Measurements from ENCODE around the gene WASF2.
A peak's percentile ranks its signal among the peaks of the same experiment; 100 is the strongest.
"Not testable (repeated sequence)": the region's sequence is repeated elsewhere in the genome, so short reads cannot be mapped to it uniquely, and the experiment has no call there.

The WASF2 gene

DNA sequence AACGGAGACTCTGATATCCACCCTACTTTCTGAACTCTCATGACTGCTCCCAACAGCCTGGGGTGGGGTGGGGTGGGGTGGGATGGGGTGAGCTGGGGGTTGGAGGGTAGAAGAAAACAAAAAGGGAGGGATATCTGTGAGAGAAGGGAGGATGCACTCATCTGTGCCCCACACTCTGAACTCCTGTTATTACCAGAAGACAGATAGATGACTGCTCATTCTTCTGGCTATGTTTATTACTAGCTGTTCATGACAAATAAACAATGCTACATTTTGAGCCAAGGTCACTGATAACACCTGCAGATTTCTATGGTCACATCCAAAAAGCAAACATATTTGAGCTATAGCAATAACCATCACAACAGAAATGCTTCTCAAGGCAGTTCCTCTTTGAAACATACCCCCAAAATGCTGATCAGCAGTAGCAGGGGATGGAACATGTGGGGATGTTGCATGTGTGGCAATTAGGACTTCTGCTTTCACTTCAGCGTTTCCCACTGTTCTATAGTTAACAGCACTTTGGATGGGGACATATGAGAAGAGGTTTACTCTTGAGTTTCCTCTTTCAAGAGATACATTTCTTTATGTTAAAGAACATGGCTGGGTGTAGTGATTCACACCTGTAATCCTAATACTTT lies 54.3 kb downstream of the WASF2 start:
- Histone ChIP-seq H3K27ac (peak overlapping the region in 20 of 21 experiments; percentile 25 to 83 (median 73)), H3K4me3 (no peak overlapping the region)

DNA sequence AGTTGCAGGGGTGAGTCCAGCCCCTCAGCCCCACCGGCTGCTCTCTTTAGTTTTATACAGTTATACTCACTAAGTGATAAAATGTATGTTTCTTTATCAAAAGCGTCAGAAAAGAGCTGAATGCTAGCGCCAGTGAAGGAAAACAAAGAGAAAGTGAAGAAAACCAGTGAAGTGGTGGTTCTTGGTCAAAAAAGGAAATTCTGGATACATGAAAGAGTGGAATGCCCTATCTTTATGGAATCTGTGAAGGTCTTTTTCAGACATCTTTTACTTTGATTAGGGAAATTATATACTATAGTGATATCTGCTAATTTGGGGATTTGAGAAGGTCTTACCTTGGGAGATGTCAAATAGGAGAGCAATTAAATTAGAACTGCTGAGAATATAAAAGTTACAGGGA lies 56.3 kb downstream of the WASF2 start:
- peak overlapping the region in 10 of 21 experiments; percentile 26 to 83 (median 70) for H3K27ac ChIP-seq

DNA sequence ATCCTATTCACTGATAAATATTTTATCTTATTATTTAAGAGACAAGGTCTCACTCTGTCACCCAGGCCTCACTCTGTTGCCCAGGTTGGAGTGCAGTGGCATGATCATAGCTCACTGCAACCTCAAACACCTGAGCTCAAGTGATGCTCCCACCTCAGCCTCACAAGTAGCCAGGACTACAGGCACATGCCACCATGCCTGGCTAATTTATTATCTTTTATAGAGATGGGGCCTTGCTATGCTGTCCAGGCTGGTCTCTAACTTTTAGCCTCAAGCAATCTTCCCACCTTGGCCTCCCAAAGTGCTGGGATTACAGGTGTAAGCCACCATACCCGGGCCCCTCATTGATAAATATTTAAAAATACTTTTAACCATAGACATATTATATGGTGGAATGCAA lies 57.2 kb downstream of the WASF2 start:
- H3K27ac ChIP-seq, result peak overlapping the region in 6 of 21 experiments; percentile 0 to 83 (median 42)
- H3K4me3 ChIP-seq, result not testable (repeated sequence)

More for the DNA sequence above, 56.3 kb downstream of the WASF2 start:
- H3K4me3 ChIP-seq, result no peak overlapping the region

DNA sequence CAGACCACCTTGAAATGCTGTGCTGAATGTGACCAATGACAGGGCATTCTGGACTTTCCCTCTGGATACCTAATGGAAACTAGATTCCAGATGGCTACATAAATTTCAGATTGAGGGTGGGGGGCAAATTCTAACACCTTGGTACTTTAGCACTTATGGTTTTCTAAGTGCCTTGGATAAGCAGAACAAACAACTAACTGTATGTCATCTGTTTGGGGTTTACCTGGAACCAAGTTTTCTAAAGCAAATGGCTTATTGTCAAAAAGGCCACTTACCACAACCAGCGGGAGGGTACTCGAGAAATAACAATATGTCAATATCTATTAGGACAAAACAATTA lies 58.4 kb downstream of the WASF2 start:
- no peak overlapping the region for H3K4me3 ChIP-seq
- H3K27ac ChIP-seq, result peak overlapping the region in 18 of 21 experiments; percentile 7 to 87 (median 64)

DNA sequence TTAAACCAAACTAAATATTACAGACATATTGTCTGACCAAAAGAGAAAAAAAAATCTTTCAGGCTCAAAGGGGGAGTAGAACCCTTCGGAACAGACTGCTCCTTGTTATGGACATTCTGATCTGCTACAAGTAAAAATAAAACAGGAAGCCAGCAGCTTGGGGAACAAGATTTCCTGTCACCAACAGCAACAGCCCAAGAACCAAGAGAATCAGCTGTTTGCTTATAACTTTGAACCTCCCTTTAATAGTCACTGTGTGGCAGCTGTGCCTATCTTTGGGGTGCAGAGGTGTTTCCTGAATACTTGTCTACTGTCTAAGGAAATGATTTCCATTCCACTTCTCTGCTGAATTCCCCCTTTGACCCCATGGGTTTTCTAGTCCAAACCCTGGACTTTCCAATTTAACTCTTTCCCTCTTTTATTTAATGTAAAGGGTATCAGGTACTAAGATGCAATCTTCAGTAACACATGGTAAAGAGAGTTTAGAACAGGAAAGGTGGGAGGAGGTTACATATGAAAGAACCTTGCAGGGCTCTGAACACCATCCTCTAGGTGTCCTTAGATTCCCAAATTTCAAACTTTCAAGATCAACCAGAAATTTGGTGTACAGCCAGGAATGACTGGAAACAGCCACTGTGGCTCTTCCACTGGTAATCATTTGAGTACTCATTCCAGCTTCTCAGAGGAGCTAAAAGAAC lies 58.9 kb downstream of the WASF2 start:
- no peak overlapping the region for H3K4me3 ChIP-seq
- peak overlapping the region in 18 of 21 experiments; percentile 7 to 87 (median 64) for H3K27ac ChIP-seq

DNA sequence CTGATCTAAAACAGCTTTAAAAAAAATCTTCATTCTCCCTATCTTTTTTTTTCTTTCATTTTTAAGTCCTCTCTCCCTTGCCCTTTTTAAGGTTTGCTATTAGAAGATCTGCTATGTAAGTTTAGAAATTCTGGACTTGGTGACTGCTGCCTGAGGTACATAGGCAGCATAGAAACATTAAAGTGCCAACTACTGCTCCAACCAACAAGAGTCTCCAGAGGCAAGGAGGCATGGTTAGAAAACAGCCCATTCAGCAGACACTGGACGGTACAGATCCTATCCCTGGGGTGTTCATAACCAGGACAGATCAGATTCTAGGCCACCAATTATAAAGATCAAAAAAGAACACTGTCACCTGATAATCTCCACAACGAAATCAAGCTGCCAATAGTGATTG lies 60.9 kb downstream of the WASF2 start:
- peak overlapping the region in 19 of 21 experiments; percentile 3 to 87 (median 71) for H3K27ac ChIP-seq
- no peak overlapping the region for H3K4me3 ChIP-seq

DNA sequence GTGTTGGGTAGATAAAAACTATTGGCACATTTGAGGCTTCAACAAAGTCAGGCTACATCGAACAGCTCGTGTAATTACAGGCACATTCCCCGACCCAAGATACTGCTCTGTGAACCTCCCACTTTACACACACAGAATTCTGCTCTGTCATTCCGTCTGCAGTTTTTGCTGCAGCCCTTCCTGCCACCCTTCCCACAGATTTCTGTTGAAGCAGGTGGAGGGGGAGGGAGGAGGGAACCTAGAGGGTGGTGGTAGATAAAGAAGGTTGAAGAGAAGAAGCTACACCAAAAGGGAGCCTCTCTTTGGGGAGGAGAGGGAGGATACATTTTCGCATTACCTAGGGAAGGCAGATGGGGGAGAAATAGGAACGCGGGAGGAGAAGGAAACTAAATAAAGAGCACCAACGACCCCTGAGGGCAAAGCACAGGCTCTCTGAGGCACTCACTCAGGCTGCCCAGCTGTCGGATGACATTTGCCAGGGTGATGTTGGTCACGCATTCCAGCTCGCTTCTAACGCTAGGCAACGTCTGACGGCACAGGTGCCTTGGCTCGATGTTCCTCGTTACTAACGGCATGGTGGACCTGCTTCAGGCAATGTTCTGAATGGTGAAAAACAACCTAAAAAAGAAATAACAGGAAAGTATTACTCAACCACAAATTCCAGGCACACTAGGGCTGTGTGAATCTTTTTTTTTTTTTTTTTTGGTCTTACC lies 61.5 kb downstream of the WASF2 start:
- Histone ChIP-seq H3K4me3 (no peak overlapping the region), H3K27ac (peak overlapping the region in 18 of 21 experiments; percentile 3 to 87 (median 72))

DNA sequence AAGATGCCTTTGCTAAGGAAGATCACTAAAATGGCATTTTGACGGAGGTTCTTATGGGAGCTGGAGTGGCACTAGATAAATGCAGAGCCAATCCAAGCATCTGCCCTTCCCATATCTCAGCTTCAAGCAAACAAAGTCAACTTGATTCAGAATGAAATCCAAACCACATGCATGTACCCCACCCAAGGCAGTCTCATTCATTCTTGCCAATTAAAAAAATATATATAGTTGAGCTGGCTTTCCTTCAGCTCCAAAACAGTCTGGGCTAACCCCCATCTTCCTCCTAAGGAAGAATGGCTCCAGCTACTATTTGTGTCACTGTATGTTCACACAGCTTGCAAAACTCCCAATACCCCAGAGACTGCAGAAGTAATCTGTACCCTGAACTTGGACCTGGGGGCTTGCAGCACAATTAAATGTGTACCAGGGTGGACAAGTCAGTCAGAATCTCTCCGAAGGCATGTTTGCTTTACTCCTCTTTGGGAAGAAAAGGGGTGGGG lies 62.1 kb downstream of the WASF2 start:
- H3K4me3 ChIP-seq, result no peak overlapping the region
- peak overlapping the region in 17 of 21 experiments; percentile 3 to 87 (median 72) for H3K27ac ChIP-seq

DNA sequence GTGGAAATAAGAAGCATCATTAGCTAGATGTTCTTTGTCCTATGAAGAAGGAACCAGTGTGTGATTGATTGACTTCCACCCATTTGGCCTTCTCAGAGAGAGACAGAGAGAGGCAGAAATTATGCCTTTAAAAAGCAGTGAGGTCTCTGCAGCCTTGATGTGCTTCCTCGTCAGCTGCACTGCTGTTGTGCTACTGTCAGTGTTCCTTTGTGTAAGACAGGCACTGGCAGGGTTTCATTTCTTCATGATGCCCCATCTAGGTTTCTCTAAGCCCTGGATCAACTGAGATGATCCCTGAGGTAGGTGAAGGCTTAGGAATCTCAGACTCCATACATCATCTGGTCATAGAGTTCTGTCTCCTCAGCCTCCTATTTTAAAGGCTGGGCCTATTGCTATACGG lies 62.6 kb downstream of the WASF2 start:
- Histone ChIP-seq H3K4me3 (no peak overlapping the region), H3K27ac (peak overlapping the region in 13 of 21 experiments; percentile 17 to 87 (median 72))

DNA sequence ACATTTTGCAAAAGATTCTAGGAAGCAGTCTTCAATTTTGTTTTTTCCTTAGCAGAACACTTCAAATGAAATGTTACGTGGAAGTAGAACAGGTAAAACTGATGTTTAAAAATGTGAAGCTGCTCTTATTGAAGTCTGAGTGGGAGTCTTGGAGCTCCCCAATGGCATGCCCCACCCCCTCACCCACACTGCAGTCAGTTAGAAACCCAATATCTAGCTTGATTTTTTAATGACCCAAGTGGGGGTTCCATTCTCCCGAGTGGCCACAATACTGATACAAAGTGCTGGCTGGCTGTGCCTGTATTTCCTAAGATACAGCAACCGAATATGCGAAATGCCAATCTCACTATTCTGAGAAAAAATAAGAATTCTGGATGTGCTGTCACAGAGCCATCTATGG lies 66.3 kb downstream of the WASF2 start:
- H3K27ac ChIP-seq, result peak overlapping the region in 2 of 21 experiments; percentile 29 to 69
- no peak overlapping the region for H3K4me3 ChIP-seq

DNA sequence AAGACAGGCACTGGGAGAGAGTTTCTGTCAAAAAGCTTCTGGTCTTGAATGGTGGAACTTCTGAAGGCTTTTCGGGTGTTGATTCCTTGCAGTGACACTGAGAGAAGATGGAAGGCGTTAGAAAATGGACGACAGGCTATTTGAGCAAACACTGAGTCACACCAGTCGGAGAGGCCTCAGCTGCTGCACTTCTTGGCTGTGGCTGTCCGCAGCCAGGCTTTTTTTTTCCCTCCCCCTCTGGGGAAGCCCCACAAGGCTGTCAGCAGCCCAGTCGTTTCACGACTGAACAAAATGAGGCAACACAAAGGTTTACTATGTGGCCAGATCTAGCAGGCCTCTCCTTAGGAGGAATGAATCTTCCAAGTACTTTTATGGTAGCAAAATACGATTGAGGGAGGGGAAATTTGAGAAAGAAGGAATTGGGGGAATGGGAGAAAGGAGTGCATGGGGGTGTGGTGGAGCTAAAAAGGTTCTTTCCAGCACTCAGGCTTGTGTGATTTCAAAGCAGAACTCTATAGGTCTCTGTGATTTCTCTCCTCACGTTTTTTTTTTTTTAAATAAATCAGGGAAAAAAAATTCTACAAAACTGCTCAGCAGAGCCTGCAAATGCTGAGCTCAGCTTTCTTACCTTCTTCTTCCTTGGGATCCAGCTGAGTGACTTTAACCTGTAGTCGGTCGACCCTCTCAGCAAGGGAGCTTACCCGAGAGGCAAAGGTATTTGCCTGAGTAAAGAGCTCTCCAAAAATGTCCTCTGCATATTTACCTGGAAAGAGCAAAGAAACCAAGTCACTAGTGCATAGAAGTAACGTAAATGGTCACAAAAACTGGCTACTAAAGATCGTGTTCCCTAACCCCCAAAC lies 71.4 kb downstream of the WASF2 start:
- Histone ChIP-seq H3K4me3 (no peak overlapping the region), H3K27ac (peak overlapping the region in 18 of 21 experiments; percentile 19 to 80 (median 58))

DNA sequence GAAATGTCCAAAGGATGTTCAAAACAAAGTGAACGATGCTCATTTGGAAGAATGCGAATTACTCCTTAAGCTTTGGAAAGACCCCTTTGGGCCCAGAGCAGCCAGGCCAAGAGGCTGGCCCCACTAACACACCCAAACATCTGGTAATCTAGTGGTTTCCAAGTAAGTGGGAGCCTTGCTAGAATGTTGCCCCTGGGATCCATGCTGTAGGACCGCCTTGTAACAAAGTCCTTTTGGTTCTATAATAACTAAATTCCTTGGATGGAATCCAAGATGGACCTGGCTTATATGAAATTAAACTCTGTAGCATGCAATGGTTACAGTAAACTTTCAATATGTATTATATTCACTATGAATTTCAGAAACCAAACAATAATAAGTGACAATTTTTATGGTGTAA lies 72.3 kb downstream of the WASF2 start:
- Histone ChIP-seq H3K27ac (peak overlapping the region in 17 of 21 experiments; percentile 19 to 80 (median 59)), H3K4me3 (no peak overlapping the region)

DNA sequence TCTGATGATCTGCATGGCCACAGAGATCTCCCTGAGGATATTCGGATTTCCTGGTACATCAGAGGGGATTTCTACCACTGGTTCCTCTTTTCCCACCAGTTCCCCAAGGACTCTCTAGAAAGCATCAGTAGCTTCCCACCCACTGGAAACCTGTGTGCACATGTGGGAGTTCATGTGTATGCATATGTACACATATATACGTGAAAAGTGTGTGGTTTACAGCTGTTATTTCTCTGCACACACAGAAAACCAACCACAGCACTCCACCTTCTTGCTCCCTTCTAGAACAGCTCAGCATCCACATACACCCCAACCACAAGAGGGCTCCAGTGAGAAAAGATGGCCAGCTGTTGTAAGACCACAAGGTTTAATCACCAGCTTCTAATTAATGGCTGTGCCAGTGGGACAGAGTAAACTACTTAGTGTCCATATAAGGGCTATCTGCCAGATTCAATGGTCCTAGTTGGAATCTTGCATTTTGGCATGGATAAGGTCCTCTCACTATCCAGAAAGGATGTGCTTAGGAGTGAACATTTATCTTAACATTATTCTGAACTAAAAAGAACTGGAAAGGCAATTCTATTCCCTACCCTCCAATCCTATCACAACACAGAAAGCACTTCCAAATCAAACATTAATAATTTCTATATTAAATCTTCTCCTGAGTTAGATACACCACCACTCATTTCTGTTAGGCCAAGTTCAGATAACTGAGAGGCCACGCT lies 73.4 kb downstream of the WASF2 start:
- Histone ChIP-seq H3K4me3 (no peak overlapping the region), H3K27ac (peak overlapping the region in 5 of 21 experiments; percentile 12 to 53 (median 42))

DNA sequence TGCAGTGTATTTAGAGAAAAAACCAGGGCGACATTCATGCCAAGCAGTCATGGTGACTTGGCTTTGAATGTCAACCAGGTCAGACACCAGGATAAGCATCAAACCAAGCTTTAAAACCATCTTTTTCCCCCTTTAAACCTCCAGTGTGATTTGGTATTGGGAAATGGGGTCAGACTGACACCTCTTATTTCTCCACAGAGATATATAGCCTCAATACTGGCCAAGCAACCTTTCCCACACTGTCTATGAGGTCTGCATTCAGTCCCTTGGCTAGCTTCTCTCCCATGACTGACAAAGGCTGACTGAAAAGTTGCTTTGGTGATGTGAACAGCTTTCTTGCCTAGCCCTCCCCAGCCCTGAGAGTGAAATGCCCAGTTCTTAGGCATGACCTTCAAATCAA lies 75.9 kb downstream of the WASF2 start:
- Histone ChIP-seq H3K4me3 (no peak overlapping the region), H3K27ac (peak overlapping the region in 7 of 21 experiments; percentile 6 to 51 (median 14))

DNA sequence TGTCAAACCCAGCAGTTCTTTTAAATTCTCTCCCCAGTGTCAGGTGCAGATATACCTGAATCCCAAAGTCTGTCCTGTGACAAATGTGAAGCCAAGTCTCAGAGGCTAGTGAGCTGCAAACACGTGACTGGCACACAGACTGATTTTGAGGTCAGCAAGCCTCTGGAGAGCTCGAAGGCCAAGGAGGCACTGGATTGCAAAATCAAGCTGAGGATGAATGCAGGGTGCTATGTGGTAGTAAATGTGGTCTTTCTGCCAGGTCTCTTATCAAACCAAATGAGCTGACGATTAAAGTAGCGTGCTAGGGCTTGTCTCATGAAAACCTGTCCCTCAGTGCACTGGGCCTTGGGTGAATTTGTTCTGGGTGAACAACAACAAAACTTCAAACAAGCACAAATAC lies 77.0 kb downstream of the WASF2 start:
- H3K27ac ChIP-seq, result peak overlapping the region in 8 of 21 experiments; percentile 6 to 54 (median 25)
- H3K4me3 ChIP-seq, result no peak overlapping the region

DNA sequence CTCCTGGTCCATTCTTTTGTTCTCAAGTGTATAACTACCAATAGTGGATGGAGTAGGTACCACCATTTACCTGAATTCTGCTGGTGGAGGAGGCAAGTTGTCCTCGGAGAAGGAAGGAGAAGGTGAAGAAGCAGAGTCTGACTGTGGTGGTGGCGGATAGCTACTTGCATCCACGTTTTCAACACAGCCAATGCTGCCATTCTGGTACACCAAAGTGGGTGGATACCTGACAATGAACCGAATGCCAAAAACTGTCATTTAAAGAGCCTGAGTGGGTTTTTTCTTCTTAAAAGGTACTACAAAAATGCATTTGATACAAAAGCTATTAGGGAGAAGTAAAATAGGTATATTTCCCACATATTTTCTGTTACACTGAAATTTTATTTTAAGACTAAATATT lies 77.5 kb downstream of the WASF2 start:
- Histone ChIP-seq H3K27ac (peak overlapping the region in 1 of 21 experiments; percentile 54), H3K4me3 (no peak overlapping the region)

DNA sequence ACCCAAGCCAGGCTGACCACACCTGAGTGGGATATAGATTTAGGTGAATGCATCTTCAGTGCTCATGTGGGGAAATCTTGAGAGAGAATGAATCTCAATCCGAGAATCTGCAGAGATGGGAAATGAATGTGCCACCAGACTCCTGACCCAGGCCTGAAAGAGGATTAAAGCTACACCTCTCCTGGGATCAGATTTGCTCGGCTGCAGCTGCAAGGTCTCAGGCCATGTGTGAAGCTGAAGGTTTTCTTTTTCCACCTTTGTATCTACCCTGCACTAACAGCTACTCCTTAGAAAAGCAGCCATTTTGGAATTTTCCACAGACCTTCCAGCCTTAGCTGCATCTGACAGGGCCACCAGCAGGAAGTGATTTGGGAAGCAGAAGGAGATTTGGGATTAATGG lies 79.3 kb downstream of the WASF2 start:
- Histone ChIP-seq H3K4me3 (no peak overlapping the region), H3K27ac (no peak overlapping the region)

DNA sequence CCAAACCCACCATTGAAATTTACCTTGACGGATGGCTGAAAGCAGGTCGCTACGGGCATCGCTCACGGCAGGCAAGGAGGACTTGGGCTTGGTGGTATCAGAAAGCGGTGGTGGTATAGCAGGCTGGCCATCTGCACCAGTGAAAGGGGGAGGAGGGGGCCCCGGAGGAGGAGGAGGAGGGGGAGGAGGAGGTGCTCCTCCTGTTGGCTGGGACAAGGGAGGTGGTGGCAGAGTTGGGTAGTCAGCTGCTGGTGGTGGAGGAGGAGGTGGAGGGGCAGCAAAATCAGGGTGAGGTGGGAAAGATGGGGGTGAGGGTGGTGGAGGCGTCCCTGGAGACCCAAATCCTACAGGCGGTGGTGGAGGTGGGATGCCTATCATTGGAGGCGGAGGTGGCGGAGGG lies 80.3 kb downstream of the WASF2 start:
- Histone ChIP-seq H3K4me3 (no peak overlapping the region), H3K27ac (peak overlapping the region in 2 of 21 experiments; percentile 1 to 24)

DNA sequence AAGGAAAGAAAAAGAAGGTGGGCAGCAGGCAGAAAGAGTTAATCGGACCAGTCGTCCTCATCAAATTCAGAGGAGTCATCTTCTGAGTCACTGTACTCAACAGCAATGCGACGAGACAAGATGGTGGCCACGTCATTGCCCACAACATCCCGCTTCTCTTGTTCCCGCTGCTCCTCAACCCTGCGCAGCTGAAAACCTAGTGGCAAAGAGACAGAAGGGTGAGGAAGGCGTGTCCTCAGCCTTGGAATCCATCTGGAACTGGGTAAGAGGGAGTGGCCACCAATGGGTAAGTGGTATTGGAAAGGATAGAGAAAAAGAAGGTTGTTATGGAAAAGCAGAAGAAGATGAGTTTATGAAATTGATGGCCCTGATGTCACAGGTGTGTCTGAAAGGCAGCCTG lies 81.8 kb downstream of the WASF2 start:
- Histone ChIP-seq H3K27ac (peak overlapping the region in 5 of 21 experiments; percentile 7 to 81 (median 14)), H3K4me3 (no peak overlapping the region)

All from skin epidermis (tissue), 12 donors.